ENCODE measurements around the gene MYL11. TPM values are rescaled to one million over a fixed set of nuclear protein-coding genes. Genes with fewer than 3 reads are reported as not detected.

Gene MYL11
- total RNA-seq, 1 donor from 2014 or later, result 921 TPM

Small RNAs within 50 kb of the gene (small RNA-seq; reads per million reads assigned to genes)
- gene RF00406 (ENCODE audit: low replicate concordance), result 0.21 reads per million

Other genes with a start within 250 kb of the MYL11 start
- gene CORO1A, start 191.2 kb upstream of the MYL11 start, total RNA-seq, result 16.0 TPM
- 6.1 TPM for gene BOLA2B, start 181.1 kb upstream of the MYL11 start, total RNA-seq
- 7.3 TPM for gene SLX1A, start 180.9 kb upstream of the MYL11 start, total RNA-seq
- gene SULT1A3, start 175.5 kb upstream of the MYL11 start, total RNA-seq, result 3.1 TPM
- 1.6 TPM for gene NPIPB13, start 126.3 kb upstream of the MYL11 start, total RNA-seq
- 17.0 TPM for gene CD2BP2, start 19.5 kb upstream of the MYL11 start, total RNA-seq
- 24.7 TPM for gene TBC1D10B, start 4.3 kb upstream of the MYL11 start, total RNA-seq
- gene SEPTIN1, start 7.8 kb downstream of the MYL11 start, total RNA-seq, result 0.69 TPM
- 3.8 TPM for gene ZNF48, start 20.6 kb downstream of the MYL11 start, total RNA-seq
- gene ZNF771, start 32.8 kb downstream of the MYL11 start, total RNA-seq, result 4.7 TPM
- 14.3 TPM for gene DCTPP1, start 55.2 kb downstream of the MYL11 start, total RNA-seq
- 13.1 TPM for gene SEPHS2, start 71.1 kb downstream of the MYL11 start, total RNA-seq
- gene ITGAL, start 97.9 kb downstream of the MYL11 start, total RNA-seq, result 6.1 TPM
- 11.2 TPM for gene ZNF768, start 151.8 kb downstream of the MYL11 start, total RNA-seq
- 5.8 TPM for gene ZNF747, start 160.1 kb downstream of the MYL11 start, total RNA-seq
- 4.1 TPM for gene ZNF764, start 183.6 kb downstream of the MYL11 start, total RNA-seq
- gene ZNF688, start 196.9 kb downstream of the MYL11 start, total RNA-seq, result 8.9 TPM
- gene ZNF785, start 210.9 kb downstream of the MYL11 start, total RNA-seq, result 9.8 TPM
- 3.3 TPM for gene ZNF689, start 235.6 kb downstream of the MYL11 start, total RNA-seq

All from skin of body (tissue), 2 donors.